Loucy (cell line): ENCODE data around the gene ADGRL3.

Source experiments
- EZH2phosphoT487 ChIP-seq: fragments of 200-600 bp; IDR thresholded peaks from 2 replicates; pipeline ENCODE4 v1.6.1; 2018; ENCODE audit warnings: antibody characterized with exemption, mild to moderate bottlenecking, moderate library complexity, borderline replicate concordance
- TF ChIP-seq, protein P1 (sequence below): fragments of 200-600 bp; sonication (generic); conservative IDR thresholded peaks from 2 replicates; pipeline ENCODE4 v1.5.1; 2014; ENCODE audit warnings: mild to moderate bottlenecking, antibody characterized with exemption, low read length

- TF ChIP-seq, protein P1, sequence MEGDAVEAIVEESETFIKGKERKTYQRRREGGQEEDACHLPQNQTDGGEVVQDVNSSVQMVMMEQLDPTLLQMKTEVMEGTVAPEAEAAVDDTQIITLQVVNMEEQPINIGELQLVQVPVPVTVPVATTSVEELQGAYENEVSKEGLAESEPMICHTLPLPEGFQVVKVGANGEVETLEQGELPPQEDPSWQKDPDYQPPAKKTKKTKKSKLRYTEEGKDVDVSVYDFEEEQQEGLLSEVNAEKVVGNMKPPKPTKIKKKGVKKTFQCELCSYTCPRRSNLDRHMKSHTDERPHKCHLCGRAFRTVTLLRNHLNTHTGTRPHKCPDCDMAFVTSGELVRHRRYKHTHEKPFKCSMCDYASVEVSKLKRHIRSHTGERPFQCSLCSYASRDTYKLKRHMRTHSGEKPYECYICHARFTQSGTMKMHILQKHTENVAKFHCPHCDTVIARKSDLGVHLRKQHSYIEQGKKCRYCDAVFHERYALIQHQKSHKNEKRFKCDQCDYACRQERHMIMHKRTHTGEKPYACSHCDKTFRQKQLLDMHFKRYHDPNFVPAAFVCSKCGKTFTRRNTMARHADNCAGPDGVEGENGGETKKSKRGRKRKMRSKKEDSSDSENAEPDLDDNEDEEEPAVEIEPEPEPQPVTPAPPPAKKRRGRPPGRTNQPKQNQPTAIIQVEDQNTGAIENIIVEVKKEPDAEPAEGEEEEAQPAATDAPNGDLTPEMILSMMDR: no peak
- TF ChIP-seq EZH2phosphoT487: no peak
These were observed 23.3 kb downstream of the ADGRL3 start for GRCh38 chr4:61223385-61223784.
